ENCODE results near the gene RPS27L.
"Not testable (repeated sequence)": the region's sequence is repeated elsewhere in the genome, so short reads cannot be mapped to it uniquely, and the experiment has no call there.

Gene RPS27L

DNA sequence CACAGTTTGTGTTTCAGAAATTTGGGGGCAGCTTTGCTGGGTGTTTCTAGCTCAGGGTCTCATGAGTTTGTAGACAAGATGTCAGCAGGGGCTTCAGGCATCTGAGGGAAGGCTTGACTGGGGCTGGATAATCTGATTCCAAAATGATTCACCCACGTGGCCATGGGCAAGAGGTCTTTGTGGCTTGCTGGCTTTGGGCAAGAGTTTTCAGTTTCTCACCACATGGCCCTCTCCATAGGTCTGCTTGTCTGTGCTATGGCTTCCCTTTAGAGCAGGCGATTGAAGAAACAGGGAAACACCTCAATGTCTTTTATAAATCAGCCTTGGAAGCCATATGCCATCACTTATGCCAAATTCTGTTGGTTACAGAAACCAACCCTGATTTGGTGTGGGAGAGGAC, 11.9 kb downstream of the RPS27L start:
- DNase-seq (ENCODE audit: low read depth in 2 of 2, low spot score in 1 of 2): no peak

- no peak for DNase-seq (ENCODE audit: low read depth in 2 of 2, low spot score in 1 of 2)
Observed at GRCh38 chr15:63140936-63141335, 16.3 kb downstream of the RPS27L start.

DNA sequence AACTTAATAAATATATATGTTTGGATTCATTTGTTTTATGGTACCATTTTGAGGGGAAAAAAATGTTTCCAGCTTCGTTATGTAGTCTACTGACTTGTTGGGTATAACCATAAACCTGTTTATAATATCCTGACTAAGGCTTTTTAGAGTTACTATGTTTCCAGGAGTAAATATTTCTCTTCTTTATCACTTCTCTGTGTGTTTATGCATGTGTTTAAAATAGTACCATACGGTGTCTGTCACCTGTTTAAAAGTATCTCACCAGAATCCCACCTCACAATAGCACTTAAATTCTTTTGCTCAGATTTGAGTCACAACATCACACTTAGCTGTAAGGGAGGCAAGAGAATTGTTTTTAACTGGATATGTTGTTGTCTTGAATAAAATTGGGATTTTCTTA, 20.5 kb downstream of the RPS27L start:
- no peak for DNase-seq (ENCODE audit: low read depth in 2 of 2, low spot score in 1 of 2)

DNA sequence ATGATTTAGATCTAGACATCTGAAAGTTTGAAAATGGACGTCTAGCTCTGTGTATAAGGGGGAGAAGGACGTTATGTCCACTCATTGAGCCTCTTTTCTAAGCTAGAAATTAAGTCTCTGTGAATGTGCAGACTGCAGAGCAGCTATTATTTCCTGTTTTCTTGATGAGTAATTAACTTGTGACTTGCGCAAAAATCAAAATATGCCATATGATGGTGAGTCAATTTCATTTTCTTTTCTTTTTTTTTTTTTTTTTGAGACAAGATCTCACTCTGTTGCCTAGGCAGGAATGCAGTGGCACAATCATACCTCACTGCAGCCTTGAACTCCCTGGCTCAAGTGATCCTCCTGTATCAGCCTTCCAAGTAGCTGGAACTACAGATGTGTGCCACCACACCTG, 21.5 kb downstream of the RPS27L start:
- no peak for DNase-seq (ENCODE audit: low read depth in 2 of 2, low spot score in 1 of 2)

DNA sequence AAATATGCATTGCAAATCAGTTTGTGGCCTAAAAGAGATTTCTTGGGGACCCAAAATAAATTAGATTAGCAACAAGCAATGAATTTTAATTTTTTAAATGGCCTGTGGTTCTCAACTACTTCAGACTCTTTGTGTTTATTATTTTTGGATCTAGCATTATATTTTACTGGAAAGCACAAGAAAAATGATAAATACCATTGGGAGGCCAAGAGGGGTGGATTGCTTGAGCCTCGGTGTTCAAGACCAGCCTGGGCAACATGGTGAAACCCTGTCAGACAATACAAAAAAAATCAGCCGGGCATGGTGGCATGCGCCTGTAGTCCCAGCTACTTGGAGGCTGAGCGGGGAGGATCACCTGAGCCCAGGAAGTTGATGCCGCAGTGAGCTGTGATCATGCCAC, 22.0 kb downstream of the RPS27L start:
- DNase-seq (ENCODE audit: low read depth in 2 of 2, low spot score in 1 of 2): no peak

DNA sequence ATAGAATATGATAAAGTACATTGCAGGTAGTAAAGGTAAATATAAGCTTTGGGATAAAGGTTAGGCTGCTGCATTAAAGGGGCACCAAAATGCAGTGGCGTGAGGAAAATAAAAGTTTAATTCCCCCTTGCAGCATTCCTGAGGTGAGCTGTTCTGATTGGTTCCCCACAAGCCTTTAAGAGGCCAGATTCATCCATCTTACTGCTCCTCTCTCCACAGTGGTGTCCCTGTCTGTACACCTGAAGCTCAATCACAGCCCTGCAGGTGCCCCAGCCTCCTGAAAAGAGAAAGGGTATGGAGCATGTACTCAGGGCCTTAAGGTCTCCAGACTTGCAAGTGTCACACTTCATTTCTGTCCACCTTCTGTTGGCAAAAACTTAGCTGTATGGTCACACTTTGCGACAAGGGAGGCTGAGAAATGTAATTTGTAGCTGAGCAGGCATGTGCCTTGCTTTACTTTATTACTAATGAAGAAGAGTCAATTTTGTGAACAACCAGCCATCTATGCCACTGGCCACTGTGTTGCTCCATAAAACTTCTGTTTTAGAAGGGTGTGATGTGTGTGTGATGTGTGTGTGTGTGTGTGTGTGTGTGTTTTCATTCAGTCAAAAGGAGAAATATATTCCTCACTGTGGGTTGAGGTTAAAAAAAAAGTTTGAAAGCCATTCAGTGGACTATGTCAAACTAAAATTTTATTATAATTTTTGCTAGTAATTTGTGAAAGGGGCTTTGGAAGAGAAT, 22.9 kb downstream of the RPS27L start:
- no peak for DNase-seq (ENCODE audit: low read depth in 2 of 2, low spot score in 1 of 2)

DNA sequence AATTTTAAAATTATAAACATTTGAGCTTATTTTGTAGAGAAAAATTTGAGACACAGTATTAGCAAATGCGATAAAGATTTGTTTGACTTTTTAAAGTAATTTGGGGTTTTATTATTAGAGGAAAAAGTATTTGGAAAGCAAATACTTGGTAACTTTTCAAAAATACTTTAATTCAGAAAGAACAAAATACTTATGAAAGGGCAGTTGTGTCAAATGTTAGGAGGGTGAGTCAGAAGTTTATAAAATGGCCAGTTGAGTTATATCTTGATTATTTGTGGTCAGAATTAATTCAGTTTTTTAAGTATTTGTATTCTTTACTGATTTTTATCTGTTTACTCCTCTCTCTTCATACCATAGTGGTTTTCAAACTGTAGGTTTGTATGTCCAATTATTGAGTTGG, 23.5 kb downstream of the RPS27L start:
- no peak for DNase-seq (ENCODE audit: low read depth in 2 of 2, low spot score in 1 of 2)

- DNase-seq (ENCODE audit: low read depth in 2 of 2, low spot score in 1 of 2): no peak
Observed at GRCh38 chr15:63126726-63127125, 30.6 kb downstream of the RPS27L start.

GRCh38 chr15:63124506-63124905, 32.8 kb downstream of the RPS27L start:
- no peak for DNase-seq (ENCODE audit: low read depth in 2 of 2, low spot score in 1 of 2)

DNA sequence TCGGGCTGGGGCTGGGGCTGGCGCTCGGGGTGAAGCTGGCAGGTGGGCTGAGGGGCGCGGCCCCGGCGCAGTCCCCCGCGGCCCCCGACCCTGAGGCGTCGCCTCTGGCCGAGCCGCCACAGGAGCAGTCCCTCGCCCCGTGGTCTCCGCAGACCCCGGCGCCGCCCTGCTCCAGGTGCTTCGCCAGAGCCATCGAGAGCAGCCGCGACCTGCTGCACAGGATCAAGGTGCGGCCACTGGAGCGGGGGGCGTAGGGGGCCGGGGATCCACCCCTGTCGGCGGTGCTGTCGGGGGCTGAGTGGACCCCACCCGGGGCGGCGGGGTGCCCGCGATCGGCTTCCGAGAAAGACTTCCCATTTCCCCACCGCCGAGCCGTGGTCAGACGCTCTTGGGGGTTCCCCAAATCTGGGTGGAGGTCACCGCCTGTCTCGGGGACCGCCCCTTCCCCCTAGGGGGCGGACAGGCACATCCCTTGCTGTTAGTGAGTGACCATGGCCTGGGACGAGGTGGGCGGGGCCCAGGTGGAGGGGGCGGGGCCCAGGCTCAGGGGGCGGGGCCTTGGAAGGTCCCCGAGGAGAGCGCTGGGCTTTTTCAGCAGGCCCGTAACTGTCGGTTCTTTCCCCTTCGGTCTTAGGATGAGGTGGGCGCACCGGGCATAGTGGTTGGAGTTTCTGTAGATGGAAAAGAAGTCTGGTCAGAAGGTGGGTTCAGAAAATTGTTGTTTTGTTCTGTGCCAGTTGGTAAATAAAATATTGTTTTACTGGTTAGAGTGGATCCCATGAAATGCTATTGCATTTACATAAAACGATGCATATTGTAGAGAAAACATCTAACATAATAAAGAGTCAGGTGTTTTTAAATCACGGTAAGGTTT, 35.0 kb downstream of the RPS27L start:
- peak; percentile 14 to 69 for DNase-seq (ENCODE audit: low read depth in 2 of 2, low spot score in 1 of 2)

GRCh38 chr15:63121382-63122001, 35.8 kb downstream of the RPS27L start, which contains the start of gene LACTB:
Gene LACTB, plus strand, starts transcription at chr15:63121861. Its CDS starts 11 bp downstream, at chr15:63121872.
- peak; percentile 43 to 58 for DNase-seq (ENCODE audit: low read depth in 2 of 2, low spot score in 1 of 2)

GRCh38 chr15:63118854-63119253, 38.4 kb downstream of the RPS27L start:
- no peak for DNase-seq (ENCODE audit: low read depth in 2 of 2, low spot score in 1 of 2)

DNA sequence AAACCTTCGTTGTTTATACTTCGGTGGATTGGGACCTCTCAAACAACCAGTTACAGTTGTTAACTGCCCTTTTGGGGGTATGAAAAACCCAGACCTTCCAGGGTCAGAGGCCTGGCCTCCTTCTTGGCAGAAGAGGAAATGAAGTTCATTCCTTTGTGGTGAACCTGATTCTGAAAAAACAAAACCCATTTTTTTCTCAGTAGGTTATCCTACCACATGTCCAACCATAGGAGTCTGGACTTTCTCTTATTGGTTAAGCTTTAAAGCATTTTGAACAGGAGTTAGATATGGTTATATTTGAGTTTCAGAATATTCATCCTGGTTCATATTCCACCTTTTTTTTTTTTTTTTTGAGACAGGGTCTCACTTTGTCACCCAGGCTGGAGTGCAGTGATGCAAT, 42.8 kb downstream of the RPS27L start:
- DNase-seq (ENCODE audit: low read depth in 2 of 2, low spot score in 1 of 2): no peak

GRCh38 chr15:63112871-63113270, 44.4 kb downstream of the RPS27L start:
- DNase-seq (ENCODE audit: low read depth in 2 of 2, low spot score in 1 of 2): no peak

- no peak for DNase-seq (ENCODE audit: low read depth in 2 of 2, low spot score in 1 of 2)
Observed at GRCh38 chr15:63111481-63111880, 45.8 kb downstream of the RPS27L start.

- no peak for DNase-seq (ENCODE audit: low read depth in 2 of 2, low spot score in 1 of 2)
Observed at GRCh38 chr15:63110428-63111026, 46.8 kb downstream of the RPS27L start.

DNA sequence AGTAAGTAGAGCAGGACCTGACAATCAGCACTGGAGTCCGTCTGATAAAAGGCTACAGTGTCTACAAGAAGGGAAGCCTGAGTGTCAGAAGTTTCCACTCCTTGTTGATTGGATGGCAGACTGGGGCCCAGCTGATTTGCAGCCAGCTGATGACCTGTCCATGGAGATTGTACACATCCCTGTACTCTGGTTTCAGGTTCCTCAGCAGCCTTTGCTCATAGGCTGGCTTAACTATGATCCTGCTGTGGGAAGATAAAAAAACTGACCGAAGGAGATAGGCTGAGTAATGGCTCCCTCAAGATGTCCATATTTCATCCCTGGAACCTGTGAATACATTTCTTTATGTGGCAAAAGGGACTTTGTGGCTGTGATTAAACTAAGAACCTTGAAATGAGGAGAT, 47.4 kb downstream of the RPS27L start:
- DNase-seq (ENCODE audit: low read depth in 2 of 2, low spot score in 1 of 2): no peak

DNA sequence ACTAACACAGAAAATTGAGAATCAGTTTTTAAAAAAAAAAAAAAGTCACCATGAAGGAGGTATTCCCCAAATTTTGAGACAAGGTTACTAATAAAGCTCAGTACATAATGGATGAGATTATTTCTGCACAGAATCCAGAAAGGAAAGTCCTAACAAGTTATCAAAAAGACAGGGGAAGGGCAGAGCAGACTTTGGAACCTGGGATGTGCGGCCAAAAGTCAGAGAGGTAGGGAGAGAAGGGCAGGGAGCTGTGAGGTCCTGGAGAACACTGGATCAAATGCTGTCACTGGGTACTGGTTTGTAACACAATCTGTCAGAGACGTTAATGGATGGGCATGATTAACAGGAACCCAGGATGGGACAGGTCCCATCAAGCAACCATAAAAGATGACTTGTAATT, 47.8 kb downstream of the RPS27L start:
- no peak for DNase-seq (ENCODE audit: low read depth in 2 of 2, low spot score in 1 of 2)

DNA sequence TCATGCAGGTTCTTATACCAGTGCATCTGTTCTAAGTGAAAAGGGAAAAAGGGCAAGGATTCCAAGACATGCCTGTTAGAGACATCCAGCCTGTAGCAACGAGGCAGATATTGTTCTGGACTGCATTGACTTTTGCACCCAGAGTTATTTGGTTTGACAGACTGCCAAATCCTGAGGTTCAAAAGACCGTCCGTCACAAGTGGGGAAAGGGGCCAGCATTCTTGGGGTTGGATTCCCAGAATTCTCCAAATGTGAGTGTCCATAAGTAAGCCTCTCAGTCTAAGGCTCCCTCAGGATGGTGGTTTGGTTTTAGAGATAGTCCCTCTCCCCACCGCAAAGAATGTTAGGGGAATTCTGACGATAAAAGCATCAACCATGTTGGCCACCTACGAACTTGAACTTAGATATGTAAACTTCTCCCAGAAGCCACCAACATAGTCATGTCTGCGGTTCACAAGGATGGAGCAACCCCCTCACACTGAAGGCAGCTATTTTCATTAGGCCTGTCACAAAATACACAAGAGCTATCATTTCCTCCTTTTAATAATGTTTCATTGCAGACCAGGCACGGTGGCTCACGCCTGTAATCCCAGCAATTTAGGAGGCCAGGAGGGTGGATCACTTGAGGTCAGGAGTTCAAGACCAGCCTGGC, 49.3 kb downstream of the RPS27L start:
- DNase-seq (ENCODE audit: low read depth in 2 of 2, low spot score in 1 of 2): no peak

- not testable (repeated sequence) for DNase-seq (ENCODE audit: low read depth in 2 of 2, low spot score in 1 of 2)
Observed at GRCh38 chr15:63105354-63105753, 51.9 kb downstream of the RPS27L start.

DNA sequence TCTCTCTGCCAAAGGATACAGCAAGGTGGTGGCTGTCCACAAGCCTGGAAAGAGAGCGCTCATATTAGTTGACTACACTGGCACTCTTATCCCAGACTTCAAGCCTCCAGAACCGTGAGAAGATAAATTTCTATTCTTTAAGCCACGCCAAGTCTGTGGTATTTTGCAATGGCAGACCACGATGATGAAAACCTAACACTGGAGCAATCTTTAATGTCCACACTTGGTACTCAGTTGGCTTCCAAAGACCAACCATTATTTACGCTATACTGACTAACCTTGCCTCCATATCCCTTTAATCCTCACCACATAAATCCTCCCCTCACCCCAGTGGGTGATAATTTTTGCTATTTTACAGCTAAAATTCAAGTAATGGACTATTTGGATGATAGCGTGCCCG, 52.5 kb downstream of the RPS27L start:
- no peak for DNase-seq (ENCODE audit: low read depth in 2 of 2, low spot score in 1 of 2)

All from stimulated activated CD8-positive, alpha-beta memory T cell treated with anti-CD3 and anti-CD28 coated beads, Interleukin-4, amount 100 ng/mL, for 4 hours (primary cell).